GM18858 (cell line): ENCODE results near the gene DAZAP1.
"Not testable (repeated sequence)": the region's sequence is repeated elsewhere in the genome, so short reads cannot be mapped to it uniquely, and the experiment has no call there.

Source experiments
- ATAC-seq: cut with Tn5 transposase; IDR thresholded peaks from one replicate; pipeline ENCODE4 v1.9.1; 2021; ENCODE audit not compliant: unreplicated experiment

Gene DAZAP1

GRCh38 chr19:1410136-1410786 is 2.9 kb downstream of the DAZAP1 start:
- ATAC-seq, result no peak

- ATAC-seq, result no peak
These were observed 3.4 kb downstream of the DAZAP1 start for GRCh38 chr19:1410789-1411188.

GRCh38 chr19:1411255-1412191 is 4.1 kb downstream of the DAZAP1 start:
- no peak for ATAC-seq

GRCh38 chr19:1412323-1412923 is 5.0 kb downstream of the DAZAP1 start:
- no peak for ATAC-seq

- ATAC-seq, result no peak
These were observed 5.8 kb downstream of the DAZAP1 start for GRCh38 chr19:1412995-1413800.

- no peak for ATAC-seq
These were observed 8.8 kb downstream of the DAZAP1 start for GRCh38 chr19:1416014-1416841.

- no peak for ATAC-seq
These were observed 9.8 kb downstream of the DAZAP1 start for GRCh38 chr19:1417145-1417544.

- ATAC-seq, result no peak
These were observed 10.5 kb downstream of the DAZAP1 start for GRCh38 chr19:1417681-1418495.

- ATAC-seq, result no peak
These were observed 11.1 kb downstream of the DAZAP1 start for GRCh38 chr19:1418496-1418775.

GRCh38 chr19:1418951-1419738 is 11.8 kb downstream of the DAZAP1 start:
- ATAC-seq, result no peak

- ATAC-seq, result not testable (repeated sequence)
These were observed 12.7 kb downstream of the DAZAP1 start for GRCh38 chr19:1420085-1420484.

- no peak for ATAC-seq
These were observed 13.2 kb downstream of the DAZAP1 start for GRCh38 chr19:1420590-1420989.

- ATAC-seq, result no peak
These were observed 14.0 kb downstream of the DAZAP1 start for GRCh38 chr19:1421218-1421957.

GRCh38 chr19:1421958-1422305 is 14.5 kb downstream of the DAZAP1 start:
- no peak for ATAC-seq

- no peak for ATAC-seq
These were observed 15.0 kb downstream of the DAZAP1 start for GRCh38 chr19:1422360-1422759.

- ATAC-seq, result no peak
These were observed 15.6 kb downstream of the DAZAP1 start for GRCh38 chr19:1422943-1423342.

- ATAC-seq, result no peak
These were observed 16.2 kb downstream of the DAZAP1 start for GRCh38 chr19:1423436-1424191.
